H9 (cell line): Measurements from ENCODE around the gene C10orf143. TPM values are rescaled to one million over a fixed set of nuclear protein-coding genes. Genes with fewer than 3 reads are reported as not detected.

Experiments
- DNase-seq: peaks from one replicate; pipeline ENCODE4 v3.0.0-alpha.2; 2017
- H2AFZ ChIP-seq: one replicate; pipeline ENCODE4 v1.6.1; 2013; ENCODE audit warnings: mild to moderate bottlenecking, low read length, control low read depth, moderate library complexity
- H2AK5ac ChIP-seq: 2 replicates; pipeline ENCODE4 v1.6.1; 2013; ENCODE audit warnings: low read length, control low read depth, mixed read lengths; ENCODE audit not compliant: insufficient read length
- H2BK120ac ChIP-seq: one replicate; pipeline ENCODE4 v1.6.1; 2013; ENCODE audit warnings: low read depth, mild to moderate bottlenecking, low read length, control low read depth, inconsistent platforms; ENCODE audit not compliant: poor library complexity, severe bottlenecking
- H2BK12ac ChIP-seq: 2 replicates; pipeline ENCODE4 v1.6.1; 2013; ENCODE audit warnings: low read length, control low read depth, mixed read lengths, low read depth; ENCODE audit not compliant: insufficient read length
- H2BK15ac ChIP-seq: 2 replicates; pipeline ENCODE4 v1.6.1; 2013; ENCODE audit warnings: low read depth, low read length, control low read depth
- H2BK20ac ChIP-seq: one replicate; pipeline ENCODE4 v1.6.1; 2013; ENCODE audit warnings: low read depth, mild to moderate bottlenecking, low read length, control low read depth, inconsistent platforms; ENCODE audit not compliant: poor library complexity, severe bottlenecking
- H2BK5ac ChIP-seq: 2 replicates; pipeline ENCODE4 v1.6.1; 2013; ENCODE audit warnings: low read length, control low read depth, mixed read lengths; ENCODE audit not compliant: insufficient read length
- H3K14ac ChIP-seq: 2 replicates; pipeline ENCODE4 v1.6.1; 2013; ENCODE audit warnings: low read length, control low read depth; ENCODE audit not compliant: insufficient read depth
- H3K18ac ChIP-seq: 2 replicates; pipeline ENCODE4 v1.6.1; 2013; ENCODE audit warnings: low read depth, mild to moderate bottlenecking, mixed read lengths, low read length, control low read depth; ENCODE audit not compliant: insufficient read length
- H3K23ac ChIP-seq: 2 replicates; pipeline ENCODE4 v1.6.1; 2013; ENCODE audit warnings: low read length, control low read depth, mixed read lengths, low read depth; ENCODE audit not compliant: insufficient read length
- H3K23me2 ChIP-seq: 2 replicates; pipeline ENCODE4 v1.6.1; 2013; ENCODE audit warnings: low read depth, mild to moderate bottlenecking, mixed read lengths, low read length, control low read depth; ENCODE audit not compliant: insufficient read length, poor library complexity, severe bottlenecking
- H3K27ac ChIP-seq: 2 replicates; pipeline ENCODE4 v1.5.1; 2013; ENCODE audit warnings: low read length, control low read depth, mixed read lengths, low read depth; ENCODE audit not compliant: insufficient read length
- H3K27me3 ChIP-seq: 2 replicates; pipeline ENCODE4 v1.6.1; 2013; ENCODE audit warnings: low read length, control low read depth, inconsistent platforms; ENCODE audit not compliant: insufficient read depth
- H3K4ac ChIP-seq: 2 replicates; pipeline ENCODE4 v1.6.1; 2013; ENCODE audit warnings: low read depth, mild to moderate bottlenecking, control low read depth, inconsistent platforms, low read length, moderate library complexity
- H3K4me1 ChIP-seq: 2 replicates; pipeline ENCODE4 v1.6.1; 2013; ENCODE audit warnings: low read length, control low read depth, inconsistent platforms; ENCODE audit not compliant: insufficient read depth
- H3K4me2 ChIP-seq: 2 replicates; pipeline ENCODE4 v1.6.1; 2013; ENCODE audit warnings: low read length, control low read depth, mixed read lengths; ENCODE audit not compliant: insufficient read length, insufficient read depth
- H3K56ac ChIP-seq: 2 replicates; pipeline ENCODE4 v1.6.1; 2013; ENCODE audit warnings: low read depth, mild to moderate bottlenecking, mixed read lengths, low read length, control low read depth; ENCODE audit not compliant: insufficient read length
- H3K79me1 ChIP-seq: 2 replicates; pipeline ENCODE4 v1.6.1; 2013; ENCODE audit warnings: low read depth, mild to moderate bottlenecking, moderate library complexity, low read length, control low read depth, inconsistent platforms; ENCODE audit not compliant: insufficient read depth, poor library complexity, severe bottlenecking
- H3K79me2 ChIP-seq: 2 replicates; pipeline ENCODE4 v1.6.1; 2013; ENCODE audit warnings: low read length, control low read depth, inconsistent platforms; ENCODE audit not compliant: insufficient read depth
- H3K9ac ChIP-seq: 2 replicates; pipeline ENCODE4 v1.6.1; 2013; ENCODE audit warnings: low read length, control low read depth, mixed read lengths; ENCODE audit not compliant: insufficient read length; ENCODE audit errors: extremely low read depth
- H3K9me3 ChIP-seq: one replicate; pipeline ENCODE4 v1.6.1; 2013; ENCODE audit warnings: low read depth, low read length, inconsistent platforms; ENCODE audit not compliant: control insufficient read depth
- H3T11ph ChIP-seq: one replicate; pipeline ENCODE4 v1.6.1; 2013; ENCODE audit warnings: mild to moderate bottlenecking, low read length, control low read depth, inconsistent platforms
- H4K20me1 ChIP-seq: one replicate; pipeline ENCODE4 v1.6.1; 2013; ENCODE audit not compliant: control insufficient read depth, insufficient read length, insufficient read depth
- H4K5ac ChIP-seq: 2 replicates; pipeline ENCODE4 v1.6.1; 2013; ENCODE audit warnings: low read depth, mild to moderate bottlenecking, mixed read lengths, low read length, control low read depth; ENCODE audit not compliant: insufficient read length
- H4K8ac ChIP-seq: replicated peaks from 2 replicates; pipeline ENCODE4 v1.6.1; 2013; ENCODE audit warnings: low read length, control low read depth, mixed read lengths, low read depth; ENCODE audit not compliant: insufficient read length
- H4K91ac ChIP-seq: 2 replicates; pipeline ENCODE4 v1.6.1; 2013; ENCODE audit warnings: low read depth, mild to moderate bottlenecking, moderate library complexity, mixed read lengths, low read length, control low read depth; ENCODE audit not compliant: insufficient read length
- H3K27ac Mint-ChIP-seq, 3 experiments: 2 replicates in 2 of 3; 3 replicates in 1 of 3; pipeline ENCODE4 v1.8.0; 2020 to 2021; ENCODE audit warnings: mixed read lengths in 3 of 3, mild to moderate bottlenecking in 1 of 3, moderate library complexity in 1 of 3
- H3K27me3 Mint-ChIP-seq: 2 replicates; pipeline ENCODE4 v1.8.0; 2021; ENCODE audit warnings: low read depth, mild to moderate bottlenecking, moderate library complexity, mixed read lengths
- H3K36me3 Mint-ChIP-seq, 3 experiments: 2 replicates in 2 of 3; 3 replicates in 1 of 3; pipeline ENCODE4 v1.8.0; 2020 to 2021; ENCODE audit warnings: low read depth in 3 of 3, mixed read lengths in 3 of 3; ENCODE audit not compliant: insufficient read depth in 1 of 3
- H3K4me1 Mint-ChIP-seq, 2 experiments: 2 replicates each; pipeline ENCODE4 v1.8.0; 2020; ENCODE audit warnings: mixed read lengths in 2 of 2
- H3K4me3 Mint-ChIP-seq, 2 experiments: 2 replicates in 1 of 2; 3 replicates in 1 of 2; pipeline ENCODE4 v1.8.0; 2020 to 2021; ENCODE audit warnings: mild to moderate bottlenecking in 2 of 2, mixed read lengths in 2 of 2, moderate library complexity in 1 of 2
- H3K9me3 Mint-ChIP-seq, 2 experiments: 2 replicates in 1 of 2; 3 replicates in 1 of 2; pipeline ENCODE4 v1.8.0; 2020; ENCODE audit warnings: mild to moderate bottlenecking in 2 of 2, mixed read lengths in 2 of 2, moderate library complexity in 1 of 2
- CTCF ChIP-seq: fragments of 200-600 bp; sonication (generic); conservative IDR thresholded peaks from 3 replicates; pipeline ENCODE4 v1.8.0; 2021; ENCODE audit warnings: antibody characterized with exemption, mild to moderate bottlenecking
- WGBS: extraction: QIAGEN DNeasy Blood & Tissue Kit; methylation state at CpG from one replicate; pipeline ENCODE4 v1.1.7; 2013; ENCODE audit warnings: missing lambda C conversion rate, low lambda C conversion rate, mixed read lengths; ENCODE audit not compliant: insufficient read length; ENCODE audit errors: extremely low coverage; 5-methylcytosine and 5-hydroxymethylcytosine counted together
- long read RNA-seq: library from polyadenylated mRNA; unstranded; transcript quantifications from one replicate; pipeline ENCODE4 v2.0.0, GENCODE V29; 2020
- total RNA-seq: library from RNA; stranded (reverse); gene quantifications from 2 replicates; pipeline ENCODE4 v1.2.1, GENCODE V29; 2021

The C10orf143 gene
- 0.79 and 0.94 TPM in 2 replicates for total RNA-seq
- long read RNA-seq, partial matches to known transcripts: 0 of 1 reads
- long read RNA-seq, other reads (novel, unspliced or antisense): 1 of 1 reads

GRCh38 chr10:130110246-130111112 is at the start of gene C10orf143:
C10orf143 (minus strand) TSS chr10:130110830; CDS start chr10:130110772, 58 bp downstream.
- peak within 1 kb of the TSS; percentile 86; the same call in 1 of the 2 replicates for H3K14ac ChIP-seq
- no peaks in the 10 kb centered on the region; the same call in 1 of the 2 replicates for H3K4me1 ChIP-seq
- H3T11ph ChIP-seq: no peak within 1 kb of the TSS
- no peaks in the 10 kb centered on the region for H3K79me1 ChIP-seq
- no peaks in the 10 kb centered on the region for H3K9me3 ChIP-seq
- H3K9ac ChIP-seq: peak within 1 kb of the TSS; percentile 68
- Mint-ChIP-seq H3K4me3 (peak within 1 kb of the TSS; percentile 91 to 93), H3K9me3 (peaks cover 3 to 8% of the 10 kb centered on the region in 2 experiments; a peak in 4 of 5 replicates), H3K36me3 (peaks cover 3 to 16% (median 6%) of the 10 kb centered on the region in 3 experiments), H3K27ac (peak within 1 kb of the TSS; percentile 91 to 99 (median 95)), H3K27me3 (peaks cover 8% of the 10 kb centered on the region; the same call in 1 of the 2 replicates), H3K4me1 (peaks cover 18 to 25% of the 10 kb centered on the region in 2 experiments)
- no peak within 1 kb of the TSS for H2BK15ac ChIP-seq
- H4K8ac ChIP-seq: no peak within 1 kb of the TSS
- no peak within 1 kb of the TSS for H3K27ac ChIP-seq
- WGBS: no CpG with 5 or more reads among the region's 71 CpGs
- H4K91ac ChIP-seq: no peak within 1 kb of the TSS
- H4K5ac ChIP-seq: no peak within 1 kb of the TSS
- TF ChIP-seq CTCF: no peak
- H3K18ac ChIP-seq: peak within 1 kb of the TSS; percentile 84
- H4K20me1 ChIP-seq: peaks cover 3% of the 10 kb centered on the region
- peak; percentile 98 for DNase-seq
- no peak within 1 kb of the TSS for H2BK20ac ChIP-seq
- H2AFZ ChIP-seq: peak within 1 kb of the TSS; percentile 85
- peaks cover 5% of the 10 kb centered on the region for H3K23me2 ChIP-seq
- no peak within 1 kb of the TSS for H2AK5ac ChIP-seq
- H3K56ac ChIP-seq: no peak within 1 kb of the TSS
- H2BK5ac ChIP-seq: no peak within 1 kb of the TSS
- H3K79me2 ChIP-seq: no peaks in the 10 kb centered on the region
- no peak within 1 kb of the TSS for H3K4ac ChIP-seq
- H2BK12ac ChIP-seq: no peak within 1 kb of the TSS
- peak within 1 kb of the TSS; percentile 98 for H3K4me2 ChIP-seq
- H3K23ac ChIP-seq: no peak within 1 kb of the TSS
- no peak within 1 kb of the TSS for H2BK120ac ChIP-seq
- H3K27me3 ChIP-seq: no peaks in the 10 kb centered on the region
